OCI-LY1 (cell line): ENCODE results near the gene DHRS7B.

Experiments used
- EZH2 ChIP-seq: fragments of 200-600 bp; sonication (generic), shearing (Covaris generic); IDR thresholded peaks from 2 replicates; pipeline ENCODE4 v1.8.0; 2017; ENCODE audit warnings: borderline replicate concordance, mixed run types, mild to moderate bottlenecking, antibody characterized with exemption, low read length, moderate library complexity, mixed read lengths
- TF ChIP-seq, protein P1 (sequence below): fragments of 200-600 bp; sonication (generic), shearing (Covaris generic); IDR thresholded peaks from 2 replicates; pipeline ENCODE4 v1.5.1; 2017; ENCODE audit warnings: mild to moderate bottlenecking, antibody characterized with exemption, low read length, moderate library complexity, mixed read lengths

DNA sequence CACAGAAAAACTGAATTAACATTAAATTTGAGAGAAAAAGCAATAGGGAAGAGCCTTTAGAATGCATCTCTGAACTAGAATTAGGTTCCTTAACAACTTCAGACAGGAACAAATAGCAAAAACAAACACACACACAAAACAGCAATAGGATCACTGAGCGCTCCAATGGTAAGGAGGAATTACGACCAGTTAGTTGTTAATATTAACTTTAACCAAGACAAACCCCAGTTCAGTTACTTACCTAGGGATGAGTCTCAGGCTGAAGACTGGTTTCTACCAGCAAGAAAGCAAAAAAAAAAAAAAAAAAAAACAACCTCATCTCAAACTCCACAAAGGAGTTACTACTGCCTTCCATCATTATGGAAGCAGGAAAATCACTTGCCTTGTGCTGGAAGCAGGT is 14.6 kb downstream of the DHRS7B start:
- TF ChIP-seq, protein P1, sequence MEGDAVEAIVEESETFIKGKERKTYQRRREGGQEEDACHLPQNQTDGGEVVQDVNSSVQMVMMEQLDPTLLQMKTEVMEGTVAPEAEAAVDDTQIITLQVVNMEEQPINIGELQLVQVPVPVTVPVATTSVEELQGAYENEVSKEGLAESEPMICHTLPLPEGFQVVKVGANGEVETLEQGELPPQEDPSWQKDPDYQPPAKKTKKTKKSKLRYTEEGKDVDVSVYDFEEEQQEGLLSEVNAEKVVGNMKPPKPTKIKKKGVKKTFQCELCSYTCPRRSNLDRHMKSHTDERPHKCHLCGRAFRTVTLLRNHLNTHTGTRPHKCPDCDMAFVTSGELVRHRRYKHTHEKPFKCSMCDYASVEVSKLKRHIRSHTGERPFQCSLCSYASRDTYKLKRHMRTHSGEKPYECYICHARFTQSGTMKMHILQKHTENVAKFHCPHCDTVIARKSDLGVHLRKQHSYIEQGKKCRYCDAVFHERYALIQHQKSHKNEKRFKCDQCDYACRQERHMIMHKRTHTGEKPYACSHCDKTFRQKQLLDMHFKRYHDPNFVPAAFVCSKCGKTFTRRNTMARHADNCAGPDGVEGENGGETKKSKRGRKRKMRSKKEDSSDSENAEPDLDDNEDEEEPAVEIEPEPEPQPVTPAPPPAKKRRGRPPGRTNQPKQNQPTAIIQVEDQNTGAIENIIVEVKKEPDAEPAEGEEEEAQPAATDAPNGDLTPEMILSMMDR: no peak
- no peak for TF ChIP-seq EZH2
